Esophagus squamous epithelium (tissue), 4 donors: Measurements from ENCODE around the gene MRPS6.

Source experiments
- POLR2A ChIP-seq, 4 donors: fragments of 450-650 bp; IDR thresholded peaks; one replicate each; pipeline ENCODE4 v1.6.1; 2017; ENCODE audit warnings: antibody characterized with exemption in 4 of 4, mild to moderate bottlenecking in 4 of 4, moderate library complexity in 3 of 4
- TF ChIP-seq, protein P1 (sequence below), 6 experiments: fragments of 450-650 bp in 4 of 6; fragments of 200-600 bp in 2 of 6; sonication (generic) in 2 of 6; IDR thresholded peaks; one replicate each; pipeline ENCODE4 v1.5.1; 2016 to 2019; ENCODE audit warnings: antibody characterized with exemption in 6 of 6, mild to moderate bottlenecking in 4 of 6, moderate library complexity in 4 of 6

DNA sequence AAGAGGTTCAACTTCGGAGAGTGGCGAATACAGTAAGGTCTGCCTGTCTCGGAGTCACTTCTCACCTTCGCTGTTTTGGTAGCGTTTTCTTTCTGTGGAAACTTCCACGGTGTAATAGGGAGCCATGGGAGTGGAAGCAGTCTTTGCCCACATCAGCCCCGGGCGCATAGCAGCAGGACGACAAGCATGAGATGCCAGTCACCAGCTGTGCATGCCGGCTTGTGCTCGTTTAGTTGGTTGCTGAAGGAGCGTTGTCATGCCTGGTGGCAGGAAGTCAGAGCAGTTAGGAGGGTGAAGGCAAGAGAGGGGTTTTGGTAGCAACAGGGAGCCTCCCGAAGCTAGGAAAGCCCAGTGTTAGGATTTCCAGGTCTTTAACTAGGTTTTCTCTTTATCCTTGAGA is 58.8 kb downstream of the MRPS6 start:
- TF ChIP-seq, protein P1, sequence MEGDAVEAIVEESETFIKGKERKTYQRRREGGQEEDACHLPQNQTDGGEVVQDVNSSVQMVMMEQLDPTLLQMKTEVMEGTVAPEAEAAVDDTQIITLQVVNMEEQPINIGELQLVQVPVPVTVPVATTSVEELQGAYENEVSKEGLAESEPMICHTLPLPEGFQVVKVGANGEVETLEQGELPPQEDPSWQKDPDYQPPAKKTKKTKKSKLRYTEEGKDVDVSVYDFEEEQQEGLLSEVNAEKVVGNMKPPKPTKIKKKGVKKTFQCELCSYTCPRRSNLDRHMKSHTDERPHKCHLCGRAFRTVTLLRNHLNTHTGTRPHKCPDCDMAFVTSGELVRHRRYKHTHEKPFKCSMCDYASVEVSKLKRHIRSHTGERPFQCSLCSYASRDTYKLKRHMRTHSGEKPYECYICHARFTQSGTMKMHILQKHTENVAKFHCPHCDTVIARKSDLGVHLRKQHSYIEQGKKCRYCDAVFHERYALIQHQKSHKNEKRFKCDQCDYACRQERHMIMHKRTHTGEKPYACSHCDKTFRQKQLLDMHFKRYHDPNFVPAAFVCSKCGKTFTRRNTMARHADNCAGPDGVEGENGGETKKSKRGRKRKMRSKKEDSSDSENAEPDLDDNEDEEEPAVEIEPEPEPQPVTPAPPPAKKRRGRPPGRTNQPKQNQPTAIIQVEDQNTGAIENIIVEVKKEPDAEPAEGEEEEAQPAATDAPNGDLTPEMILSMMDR (IDR thresholded peaks at IDR 0.05): no peak
- no peak for TF ChIP-seq POLR2A (IDR thresholded peaks at IDR 0.05)
